ENCODE data around the gene NRAP. TPM values are rescaled to one million over a fixed set of nuclear protein-coding genes. Genes with fewer than 3 reads are reported as not detected.

The NRAP gene
- polyA plus RNA-seq, 3 donors from 2014 or later, result not detected

GRCh38 chr10:113562704-113563103 lies 101.1 kb downstream of the NRAP start:
- Mint-ChIP-seq H3K4me1 (peaks cover 4 to 8% of the 10 kb centered on the region in 2 donors), H3K4me3 (no peak overlapping the region), H3K27me3 (ENCODE audit: low read depth in 3 of 3) (peaks cover 0 to 5% (median 4%) of the 10 kb centered on the region in 3 donors), H3K9me3 (peaks cover 0 to 1% (median 0%) of the 10 kb centered on the region in 6 donors), H3K27ac (no peak overlapping the region), H3K36me3 (no peaks in the 10 kb centered on the region)
- DNase-seq, result no peak

DNA sequence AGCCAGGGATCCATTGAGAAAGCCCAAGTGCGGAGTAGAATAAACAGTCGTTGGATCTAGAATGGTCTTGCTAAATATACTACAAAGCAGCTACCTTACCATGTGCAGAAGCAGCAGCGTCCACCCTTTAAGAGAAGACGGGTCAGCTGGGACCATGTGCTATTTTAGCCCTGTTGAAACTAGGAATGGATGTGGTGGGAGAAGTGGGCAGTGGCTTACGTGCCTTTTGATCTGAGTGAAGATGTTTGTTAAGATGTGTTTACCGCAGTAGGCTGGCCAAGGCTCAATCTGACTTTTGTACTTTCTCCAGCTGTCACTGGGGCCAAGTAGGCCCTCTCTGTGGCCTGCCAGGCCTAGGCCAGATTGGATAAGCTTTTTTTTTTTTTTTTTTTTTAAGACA lies 101.8 kb downstream of the NRAP start:
- Mint-ChIP-seq H3K27me3 (ENCODE audit: low read depth in 3 of 3) (peaks cover 0 to 12% (median 4%) of the 10 kb centered on the region in 3 donors), H3K27ac (no peak overlapping the region), H3K4me3 (no peak overlapping the region), H3K36me3 (no peaks in the 10 kb centered on the region), H3K4me1 (peaks cover 4 to 8% of the 10 kb centered on the region in 2 donors), H3K9me3 (peaks cover 0 to 1% (median 0%) of the 10 kb centered on the region in 6 donors)
- DNase-seq, result no peak

- Mint-ChIP-seq H3K9me3 (peaks cover 0 to 1% (median 0%) of the 10 kb centered on the region in 6 donors), H3K36me3 (no peaks in the 10 kb centered on the region), H3K4me3 (no peak overlapping the region), H3K4me1 (peaks cover 4 to 8% of the 10 kb centered on the region in 2 donors), H3K27me3 (ENCODE audit: low read depth in 3 of 3) (peaks cover 0 to 13% (median 1%) of the 10 kb centered on the region in 3 donors), H3K27ac (no peak overlapping the region)
- DNase-seq, result no peak
Measured at GRCh38 chr10:113561214-113561613, 102.6 kb downstream of the NRAP start.

- Mint-ChIP-seq H3K27me3 (ENCODE audit: low read depth in 3 of 3) (peaks cover 0 to 19% (median 1%) of the 10 kb centered on the region in 3 donors), H3K4me3 (no peak overlapping the region), H3K36me3 (no peaks in the 10 kb centered on the region), H3K9me3 (peaks cover 0 to 1% (median 0%) of the 10 kb centered on the region in 6 donors), H3K27ac (no peak overlapping the region), H3K4me1 (peaks cover 4 to 8% of the 10 kb centered on the region in 2 donors)
- no peak for DNase-seq
Measured at GRCh38 chr10:113560071-113560470, 103.8 kb downstream of the NRAP start.

DNA sequence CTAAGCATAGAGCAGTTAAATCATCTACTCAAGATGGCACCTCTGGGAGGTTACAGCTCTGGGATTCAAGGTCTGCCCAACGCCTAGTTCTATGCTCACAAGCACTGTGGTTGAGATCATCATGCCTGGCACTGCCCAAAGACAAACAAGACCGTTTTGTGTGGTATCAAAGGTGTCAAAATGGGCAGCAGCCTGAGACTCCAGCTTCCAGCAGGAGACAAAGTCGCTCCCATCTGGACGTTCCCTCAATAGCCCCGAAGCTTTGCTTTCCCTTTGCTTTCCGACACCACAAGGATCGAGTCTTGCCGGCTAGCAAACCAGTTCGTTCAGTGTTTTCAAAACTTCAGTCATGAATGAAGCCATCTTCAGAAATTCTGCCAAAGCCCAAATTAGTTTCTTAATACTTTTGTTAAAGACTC lies 105.9 kb downstream of the NRAP start:
- no peaks in the 10 kb centered on the region for H3K36me3 Mint-ChIP-seq
- no peak overlapping the region for H3K27ac Mint-ChIP-seq
- peaks cover 0 to 20% (median 1%) of the 10 kb centered on the region in 3 donors for H3K27me3 Mint-ChIP-seq (ENCODE audit: low read depth in 3 of 3)
- H3K4me3 Mint-ChIP-seq, result no peak overlapping the region
- peaks cover 0 to 1% (median 0%) of the 10 kb centered on the region in 6 donors for H3K9me3 Mint-ChIP-seq
- H3K4me1 Mint-ChIP-seq, result no peaks in the 10 kb centered on the region
- no peak for DNase-seq

DNA sequence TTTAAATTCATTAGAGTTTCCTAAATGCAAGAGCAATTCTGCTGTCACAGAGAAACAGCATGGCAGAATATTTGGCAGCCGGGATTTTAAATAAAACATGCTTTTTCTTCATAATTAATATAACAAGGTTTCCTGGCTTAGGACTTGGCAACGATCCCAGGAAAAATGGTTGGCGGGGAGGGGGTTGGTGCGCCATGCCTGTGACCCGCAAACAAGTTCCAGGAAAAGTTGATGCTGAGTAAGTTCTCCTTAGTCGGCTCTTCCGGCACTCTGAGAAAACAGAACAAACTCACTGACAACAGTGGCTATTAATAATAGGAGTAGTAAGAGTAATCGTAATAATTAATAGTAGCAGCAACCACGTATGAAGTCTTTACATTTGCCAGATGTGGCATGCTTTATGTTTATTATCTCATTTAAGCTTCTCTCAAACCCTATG lies 106.4 kb downstream of the NRAP start:
- Mint-ChIP-seq H3K9me3 (peaks cover 0 to 1% (median 0%) of the 10 kb centered on the region in 6 donors), H3K4me3 (no peak overlapping the region), H3K4me1 (no peaks in the 10 kb centered on the region), H3K36me3 (no peaks in the 10 kb centered on the region), H3K27me3 (ENCODE audit: low read depth in 3 of 3) (peaks cover 0 to 20% (median 0%) of the 10 kb centered on the region in 3 donors), H3K27ac (no peak overlapping the region)
- no peak for DNase-seq

- no peaks in the 10 kb centered on the region for H3K4me1 Mint-ChIP-seq
- no peaks in the 10 kb centered on the region for H3K36me3 Mint-ChIP-seq
- no peak overlapping the region for H3K4me3 Mint-ChIP-seq
- H3K27ac Mint-ChIP-seq, result no peak overlapping the region
- H3K9me3 Mint-ChIP-seq, result peaks cover 0 to 1% (median 0%) of the 10 kb centered on the region in 6 donors
- H3K27me3 Mint-ChIP-seq (ENCODE audit: low read depth in 3 of 3), result peaks cover 0 to 20% (median 3%) of the 10 kb centered on the region in 3 donors
- DNase-seq, result no peak
Measured at GRCh38 chr10:113555751-113556150, 108.1 kb downstream of the NRAP start.

GRCh38 chr10:113555245-113555644 lies 108.6 kb downstream of the NRAP start:
- H3K27me3 Mint-ChIP-seq (ENCODE audit: low read depth in 3 of 3), result peaks cover 0 to 20% (median 3%) of the 10 kb centered on the region in 3 donors

DNA sequence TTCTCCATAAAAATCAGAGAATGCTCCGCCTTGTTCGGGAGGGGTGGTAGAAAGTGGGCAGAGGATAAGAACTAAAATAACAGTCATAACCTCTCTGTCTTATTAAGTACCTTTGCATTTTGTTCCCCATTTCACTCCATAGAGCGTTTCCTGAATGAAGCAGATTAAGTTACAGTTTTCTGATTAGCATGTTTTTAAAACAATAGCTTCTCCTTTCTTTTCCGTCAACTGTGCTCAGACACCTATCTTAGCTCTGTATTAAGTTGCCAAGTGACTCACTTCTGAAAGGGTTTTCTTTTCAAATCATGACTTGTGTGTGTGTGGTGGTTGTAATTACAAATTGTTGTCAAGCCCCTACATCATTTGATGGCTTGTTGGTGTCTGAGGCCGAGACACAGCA lies 109.6 kb downstream of the NRAP start:
- peaks cover 0 to 1% (median 0%) of the 10 kb centered on the region in 6 donors for H3K9me3 Mint-ChIP-seq
- no peaks in the 10 kb centered on the region for H3K36me3 Mint-ChIP-seq
- no peak for DNase-seq
- no peak overlapping the region for H3K4me3 Mint-ChIP-seq
- H3K27me3 Mint-ChIP-seq (ENCODE audit: low read depth in 3 of 3), result peaks cover 0 to 20% (median 3%) of the 10 kb centered on the region in 3 donors
- no peaks in the 10 kb centered on the region for H3K4me1 Mint-ChIP-seq
- H3K27ac Mint-ChIP-seq, result no peak overlapping the region

More at GRCh38 chr10:113555245-113555644, 108.6 kb downstream of the NRAP start:
- Mint-ChIP-seq H3K36me3 (no peaks in the 10 kb centered on the region), H3K4me1 (no peaks in the 10 kb centered on the region), H3K9me3 (peaks cover 0 to 1% (median 0%) of the 10 kb centered on the region in 6 donors), H3K4me3 (no peak overlapping the region), H3K27ac (no peak overlapping the region)
- DNase-seq, result no peak

GRCh38 chr10:113553149-113553548 lies 110.7 kb downstream of the NRAP start:
- Mint-ChIP-seq H3K36me3 (no peaks in the 10 kb centered on the region), H3K27ac (no peak overlapping the region), H3K27me3 (ENCODE audit: low read depth in 3 of 3) (peaks cover 0 to 17% (median 4%) of the 10 kb centered on the region in 3 donors), H3K4me1 (no peaks in the 10 kb centered on the region), H3K4me3 (no peak overlapping the region), H3K9me3 (no peaks in the 10 kb centered on the region)
- no peak for DNase-seq

DNA sequence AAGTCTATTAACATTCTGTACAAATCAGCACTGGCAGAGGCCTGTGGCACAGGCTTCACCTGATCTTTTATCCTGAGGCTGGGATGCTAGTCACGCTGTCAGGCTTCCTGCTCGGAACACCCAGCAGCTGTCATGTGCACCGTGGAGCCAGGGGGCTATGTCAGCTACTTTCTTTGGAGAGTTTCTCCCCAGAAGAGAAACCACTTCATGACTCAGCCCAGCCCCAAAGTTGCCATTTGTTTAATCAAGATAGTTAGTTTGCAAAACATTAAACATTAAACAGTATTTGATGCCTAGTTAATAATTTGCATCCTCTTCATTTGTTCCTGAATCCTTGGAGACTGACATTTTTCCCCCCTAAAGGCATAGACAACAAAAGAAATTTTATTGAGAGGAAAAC lies 111.1 kb downstream of the NRAP start, which contains the start of gene HABP2:
Gene HABP2, plus strand, starts transcription at position 353 of the 400 bp plus-strand sequence. CDS start 69 bp downstream, outside the sequence.
- no peak for DNase-seq
- Mint-ChIP-seq H3K4me3 (no peak within 1 kb of the TSS), H3K4me1 (no peaks in the 10 kb centered on the region), H3K27ac (no peak within 1 kb of the TSS), H3K36me3 (no peaks in the 10 kb centered on the region), H3K27me3 (ENCODE audit: low read depth in 3 of 3) (peaks cover 0 to 15% (median 4%) of the 10 kb centered on the region in 3 donors), H3K9me3 (no peaks in the 10 kb centered on the region)

GRCh38 chr10:113552014-113552413 lies 111.8 kb downstream of the NRAP start:
- no peaks in the 10 kb centered on the region for H3K36me3 Mint-ChIP-seq
- H3K4me1 Mint-ChIP-seq, result no peaks in the 10 kb centered on the region
- no peak overlapping the region for H3K27ac Mint-ChIP-seq
- H3K9me3 Mint-ChIP-seq, result no peaks in the 10 kb centered on the region
- DNase-seq, result no peak
- no peak overlapping the region for H3K4me3 Mint-ChIP-seq
- peaks cover 0 to 8% (median 4%) of the 10 kb centered on the region in 3 donors for H3K27me3 Mint-ChIP-seq (ENCODE audit: low read depth in 3 of 3)

DNA sequence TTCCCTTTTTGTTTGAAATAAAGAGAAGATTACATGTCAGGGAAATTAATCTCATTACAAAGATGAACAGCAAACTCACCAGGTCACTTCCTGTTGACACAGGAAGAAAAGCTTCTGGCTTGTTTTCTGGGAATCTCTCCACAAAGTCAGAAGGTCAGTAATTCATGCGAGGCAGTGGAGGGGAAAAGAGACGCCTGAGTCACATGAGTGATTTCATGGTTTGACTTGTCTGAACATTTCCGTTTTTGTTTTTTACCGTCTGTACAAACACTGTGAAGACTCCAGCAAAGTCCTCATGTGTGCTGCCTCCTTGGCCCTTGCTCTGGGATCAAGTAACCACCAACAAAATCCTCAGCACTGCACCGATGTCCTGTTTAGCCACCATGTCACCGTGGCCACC lies 113.5 kb downstream of the NRAP start:
- Mint-ChIP-seq H3K4me1 (no peaks in the 10 kb centered on the region), H3K27ac (no peak overlapping the region), H3K36me3 (no peaks in the 10 kb centered on the region), H3K9me3 (no peaks in the 10 kb centered on the region), H3K27me3 (ENCODE audit: low read depth in 3 of 3) (peaks cover 0 to 4% (median 2%) of the 10 kb centered on the region in 3 donors), H3K4me3 (no peak overlapping the region)
- no peak for DNase-seq

- Mint-ChIP-seq H3K9me3 (no peaks in the 10 kb centered on the region), H3K27me3 (ENCODE audit: low read depth in 3 of 3) (peaks cover 0 to 4% (median 2%) of the 10 kb centered on the region in 3 donors), H3K4me3 (no peak overlapping the region), H3K27ac (no peak overlapping the region), H3K36me3 (no peaks in the 10 kb centered on the region), H3K4me1 (no peaks in the 10 kb centered on the region)
- DNase-seq, result no peak
Measured at GRCh38 chr10:113549856-113550255, 114.0 kb downstream of the NRAP start.

DNA sequence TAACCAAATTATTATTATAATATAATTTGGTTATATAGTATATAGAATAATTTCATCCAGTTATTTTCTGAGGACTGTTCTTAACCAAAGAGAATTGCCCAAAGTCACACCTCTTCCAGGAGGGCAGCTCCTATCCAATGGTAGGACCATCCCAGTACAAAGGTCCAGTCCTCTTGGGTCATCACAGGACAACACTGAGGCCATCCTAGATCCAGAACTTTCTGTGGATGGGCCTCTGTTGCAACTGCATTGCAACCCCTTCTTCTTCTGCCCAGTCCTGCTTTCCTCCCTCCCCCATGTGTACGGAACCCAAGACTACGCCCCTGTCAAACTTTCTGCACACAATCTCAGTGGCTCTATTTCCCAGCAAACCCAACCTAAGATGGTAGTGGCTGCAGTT lies 116.4 kb downstream of the NRAP start:
- H3K36me3 Mint-ChIP-seq, result no peaks in the 10 kb centered on the region
- no peaks in the 10 kb centered on the region for H3K9me3 Mint-ChIP-seq
- no peak overlapping the region for H3K27ac Mint-ChIP-seq
- H3K4me3 Mint-ChIP-seq, result no peak overlapping the region
- no peak for DNase-seq
- peaks cover 0 to 6% (median 0%) of the 10 kb centered on the region in 3 donors for H3K27me3 Mint-ChIP-seq (ENCODE audit: low read depth in 3 of 3)
- no peaks in the 10 kb centered on the region for H3K4me1 Mint-ChIP-seq
